H1 (cell line): ENCODE data around the gene PDE4B. TPM values are rescaled to one million over a fixed set of nuclear protein-coding genes. Genes with fewer than 3 reads are reported as not detected.

ENCODE experiments used
- CTCF ChIA-PET: fragments of 300-600 bp; sonication (Branson Sonifier 250); formaldehyde crosslinking; loops from one replicate; lab custom pipeline; 2021; ENCODE audit not compliant: partially characterized antibody; lab: Charles Lee
- POLR2A ChIA-PET: fragments of 300-600 bp; sonication (Branson Sonifier 250); formaldehyde crosslinking; loops from one replicate; lab custom pipeline; 2021; ENCODE audit warnings: inconsistent platforms; ENCODE audit not compliant: partially characterized antibody; lab: Charles Lee
- DNase-seq, 2 experiments: peaks; one replicate each; pipeline versions ENCODE4 v3.0.0 to v3.0.0-alpha.2; 2010 to 2022; ENCODE audit warnings: low spot score in 2 of 2, low read depth in 1 of 2, mixed read lengths in 1 of 2
- FAIRE-seq: peaks from 2 replicates; lab custom pipeline; 2011; peaks lifted over from hg19 to GRCh38; lab: Jason Lieb, UNC
- H2AFZ ChIP-seq: 2 replicates; pipeline ENCODE4 v1.8.1; 2012; ENCODE audit warnings: low read length, inconsistent platforms
- H2AK5ac ChIP-seq: 2 replicates; pipeline ENCODE4 v1.6.1; 2013; ENCODE audit warnings: low read depth, low read length
- H2BK120ac ChIP-seq: replicated peaks from 2 replicates; pipeline ENCODE3; 2013; ENCODE audit warnings: low read depth, low read length, inconsistent platforms
- H2BK12ac ChIP-seq: 2 replicates; pipeline ENCODE4 v1.6.1; 2013; ENCODE audit warnings: low read depth, low read length
- H2BK15ac ChIP-seq: 2 replicates; pipeline ENCODE4 v1.6.1; 2013; ENCODE audit warnings: low read length
- H2BK20ac ChIP-seq: 2 replicates; pipeline ENCODE4 v1.6.1; 2013; ENCODE audit warnings: low read length
- H2BK5ac ChIP-seq: 2 replicates; pipeline ENCODE4 v1.6.1; 2013; ENCODE audit warnings: low read depth, low read length
- H3K14ac ChIP-seq: 2 replicates; pipeline ENCODE4 v1.6.1; 2013; ENCODE audit warnings: inconsistent platforms; ENCODE audit not compliant: insufficient read length
- H3K18ac ChIP-seq: 2 replicates; pipeline ENCODE4 v1.6.1; 2013; ENCODE audit warnings: low read length; ENCODE audit errors: extremely low read depth
- H3K23ac ChIP-seq: 2 replicates; pipeline ENCODE4 v1.6.1; 2013; ENCODE audit warnings: inconsistent platforms; ENCODE audit not compliant: insufficient read length
- H3K23me2 ChIP-seq: 2 replicates; pipeline ENCODE4 v1.6.1; 2013; ENCODE audit warnings: low read depth, low read length
- H3K27ac ChIP-seq: 2 replicates; pipeline ENCODE4 v1.6.1; 2011; ENCODE audit warnings: low read depth, low read length, inconsistent platforms
- H3K27me3 ChIP-seq, 4 experiments: replicated peaks in 1 of 4; 1 replicate in 1 of 4; 2 replicates in 3 of 4; pipeline versions ENCODE4 v1.6.1 to v1.8.1; 2011 to 2013; ENCODE audit warnings: low read length in 3 of 4, mild to moderate bottlenecking in 3 of 4, inconsistent platforms in 2 of 4, mixed read lengths in 2 of 4, moderate library complexity in 1 of 4; ENCODE audit not compliant: control insufficient read depth in 3 of 4, insufficient read depth in 3 of 4; ENCODE audit errors: extremely low read depth in 1 of 4
- H3K36me3 ChIP-seq, 4 experiments: 2 replicates each; pipeline versions ENCODE4 v1.6.1 to v1.8.1; 2011 to 2013; ENCODE audit warnings: mild to moderate bottlenecking in 4 of 4, low read length in 3 of 4, moderate library complexity in 2 of 4, control low read depth in 1 of 4, inconsistent platforms in 1 of 4; ENCODE audit not compliant: insufficient read depth in 4 of 4, control insufficient read depth in 2 of 4
- H3K4ac ChIP-seq: replicated peaks from 2 replicates; pipeline ENCODE3; 2013; ENCODE audit warnings: low read length, low read depth, mixed read lengths, inconsistent platforms; ENCODE audit not compliant: insufficient read length
- H3K4me1 ChIP-seq, 4 experiments: replicated peaks in 1 of 4; 1 replicate in 1 of 4; 2 replicates in 3 of 4; pipeline versions ENCODE4 v1.6.1 to v1.8.1; 2011 to 2013; ENCODE audit warnings: low read length in 3 of 4, inconsistent platforms in 2 of 4, mixed read lengths in 1 of 4; ENCODE audit not compliant: insufficient read depth in 4 of 4, control insufficient read depth in 3 of 4
- H3K4me2 ChIP-seq, 2 experiments: 2 replicates each; pipeline versions ENCODE4 v1.6.1 to v1.8.1; 2011 to 2013; ENCODE audit warnings: low read depth in 2 of 2, low read length in 2 of 2, control low read depth in 1 of 2, inconsistent platforms in 1 of 2, mild to moderate bottlenecking in 1 of 2; ENCODE audit not compliant: insufficient read depth in 1 of 2
- H3K4me3 ChIP-seq, 4 experiments: fragments of 200-600, 300-600 bp in 1 of 4; sonication (generic), shearing (Covaris generic), sonication (Bioruptor Twin) in 1 of 4; 2 replicates each; pipeline versions ENCODE4 v1.5.1 to v1.8.1; 2011 to 2016; ENCODE audit warnings: low read length in 4 of 4, low read depth in 3 of 4, control low read depth in 2 of 4, inconsistent platforms in 2 of 4, mild to moderate bottlenecking in 2 of 4, mixed read lengths in 1 of 4, moderate library complexity in 1 of 4; ENCODE audit not compliant: insufficient read depth in 2 of 4; ENCODE audit errors: extremely low read depth in 1 of 4
- H3K56ac ChIP-seq: replicated peaks from 2 replicates; pipeline ENCODE3; 2013; ENCODE audit warnings: low read depth, mild to moderate bottlenecking, mixed read lengths, low read length, inconsistent platforms; ENCODE audit not compliant: insufficient read length
- H3K79me1 ChIP-seq: 2 replicates; pipeline ENCODE4 v1.6.1; 2013; ENCODE audit warnings: low read depth, low read length, control low read depth
- H3K79me2 ChIP-seq, 2 experiments: 2 replicates each; pipeline versions ENCODE4 v1.6.1 to v1.8.1; 2012 to 2013; ENCODE audit warnings: low read length in 2 of 2, mild to moderate bottlenecking in 2 of 2, inconsistent platforms in 1 of 2; ENCODE audit not compliant: insufficient read depth in 2 of 2, control insufficient read depth in 1 of 2
- H3K9ac ChIP-seq, 4 experiments: replicated peaks in 1 of 4; 1 replicate in 1 of 4; 2 replicates in 3 of 4; pipeline versions ENCODE4 v1.6.1 to v1.8.1; 2011 to 2013; ENCODE audit warnings: low read depth in 3 of 4, low read length in 3 of 4, control low read depth in 2 of 4, mild to moderate bottlenecking in 2 of 4, moderate library complexity in 2 of 4, inconsistent platforms in 1 of 4; ENCODE audit errors: extremely low read depth in 1 of 4
- H3K9me3 ChIP-seq, 2 experiments: 2 replicates each; pipeline versions ENCODE4 v1.6.1 to v1.8.1; 2012 to 2013; ENCODE audit warnings: mild to moderate bottlenecking in 2 of 2, moderate library complexity in 2 of 2, control low read depth in 1 of 2, inconsistent platforms in 1 of 2, low read depth in 1 of 2, low read length in 1 of 2, mixed read lengths in 1 of 2; ENCODE audit not compliant: insufficient read depth in 2 of 2
- H4K20me1 ChIP-seq, 2 experiments: replicated peaks in 1 of 2; 2 replicates each; pipeline versions ENCODE3 to v1.8.1; 2011 to 2013; ENCODE audit warnings: inconsistent platforms in 2 of 2, low read length in 2 of 2, mild to moderate bottlenecking in 1 of 2; ENCODE audit not compliant: insufficient read depth in 2 of 2, control insufficient read depth in 1 of 2
- H4K5ac ChIP-seq: 2 replicates; pipeline ENCODE4 v1.6.1; 2013; ENCODE audit warnings: low read length, low read depth, mixed read lengths, inconsistent platforms; ENCODE audit not compliant: insufficient read length
- H4K8ac ChIP-seq: 2 replicates; pipeline ENCODE4 v1.8.0; 2013; ENCODE audit warnings: mild to moderate bottlenecking, moderate library complexity, low read length, inconsistent platforms; ENCODE audit not compliant: insufficient read depth; ENCODE audit errors: extremely low read depth
- H4K91ac ChIP-seq: replicated peaks from 2 replicates; pipeline ENCODE3; 2013; ENCODE audit warnings: low read length, mixed read lengths, inconsistent platforms; ENCODE audit not compliant: insufficient read length
- BACH1 ChIP-seq: IDR thresholded peaks from 2 replicates; pipeline ENCODE4 v1.6.1; 2012; ENCODE audit warnings: low read length, improper control_type of control experiment
- BRCA1 ChIP-seq: IDR thresholded peaks from 2 replicates; pipeline ENCODE4 v1.6.1; 2012; ENCODE audit warnings: low read depth, low read length, improper control_type of control experiment
- CEBPB ChIP-seq: IDR thresholded peaks from 2 replicates; pipeline ENCODE4 v1.6.1; 2012; ENCODE audit warnings: low read depth, low read length
- CHD2 ChIP-seq: IDR thresholded peaks from 2 replicates; pipeline ENCODE4 v1.6.1; 2012; ENCODE audit warnings: low read length, improper control_type of control experiment
- FOSL1 ChIP-seq: IDR thresholded peaks from 2 replicates; pipeline ENCODE4 v1.6.1; 2011; ENCODE audit warnings: mild to moderate bottlenecking, low read depth, low read length, moderate library complexity; ENCODE audit not compliant: insufficient read depth
- HDAC2 ChIP-seq, 2 experiments: fragments of 300-600 bp in 1 of 2; sonication (generic) in 1 of 2; IDR thresholded peaks; 2 replicates each; pipeline ENCODE4 v1.6.1; 2011 to 2012; ENCODE audit warnings: low read depth in 2 of 2, low read length in 2 of 2, mild to moderate bottlenecking in 2 of 2, moderate library complexity in 2 of 2, borderline replicate concordance in 1 of 2, inconsistent platforms in 1 of 2
- JUND ChIP-seq: IDR thresholded peaks from 2 replicates; pipeline ENCODE4 v1.6.1; 2011; ENCODE audit warnings: mild to moderate bottlenecking, improper control_type of control experiment, low read length
- POLR2AphosphoS5 ChIP-seq: IDR thresholded peaks from 2 replicates; pipeline ENCODE4 v1.6.1; 2011; ENCODE audit warnings: low read depth, low read length
- POU5F1 ChIP-seq: IDR thresholded peaks from 2 replicates; pipeline ENCODE4 v1.6.1; 2011; ENCODE audit warnings: low read depth, mild to moderate bottlenecking, low read length, moderate library complexity
- RBBP5 ChIP-seq: IDR thresholded peaks from 2 replicates; pipeline ENCODE4 v1.7.1; 2012; ENCODE audit warnings: low read depth, mild to moderate bottlenecking, inconsistent platforms, low read length, moderate library complexity, borderline replicate concordance
- SIN3A ChIP-seq, 2 experiments: IDR thresholded peaks in 1 of 2; conservative IDR thresholded peaks in 1 of 2; 2 replicates each; pipeline ENCODE4 v1.6.1; 2011 to 2012; ENCODE audit warnings: low read length in 2 of 2, improper control_type of control experiment in 1 of 2, low read depth in 1 of 2, mild to moderate bottlenecking in 1 of 2
- TAF7 ChIP-seq: optimal IDR thresholded peaks from 2 replicates; pipeline ENCODE3; 2011; ENCODE audit warnings: low read depth, mild to moderate bottlenecking, inconsistent platforms, low read length, moderate library complexity, borderline replicate concordance
- USF2 ChIP-seq: IDR thresholded peaks from 2 replicates; pipeline ENCODE4 v1.6.1; 2011; ENCODE audit warnings: low read length, improper control_type of control experiment
- ZNF274 ChIP-seq: IDR thresholded peaks from 2 replicates; pipeline ENCODE4 v1.7.0; 2012; ENCODE audit warnings: low read length, borderline replicate concordance; ENCODE audit errors: extremely low read depth
- WGBS, 2 experiments: shearing (Covaris generic) in 1 of 2; methylation state at CpG; one replicate each; pipeline versions ENCODE4 v1.1.6 to v1.1.7; 2013 to 2015; ENCODE audit warnings: low lambda C conversion rate in 2 of 2, mixed read lengths in 2 of 2, inconsistent platforms in 1 of 2, low coverage in 1 of 2, missing lambda C conversion rate in 1 of 2; ENCODE audit not compliant: insufficient replicate concordance in 2 of 2, insufficient coverage in 1 of 2, insufficient read length in 1 of 2; ENCODE audit errors: extremely low coverage in 1 of 2, missing lambda C conversion rate in 1 of 2; 5-methylcytosine and 5-hydroxymethylcytosine counted together
- polyA plus RNA-seq, 7 experiments: library from polyadenylated mRNA; depleted of rRNA in 3 of 7; stranded (reverse) in 5 of 7; unstranded in 2 of 7; fragments of >200 nt in 5 of 7; fragments of 200-250 nt in 2 of 7; gene quantifications; 1 replicate in 5 of 7; 2 replicates in 1 of 7; 4 replicates in 1 of 7; pipeline versions ENCODE4 v1.2.1 to v1.2.3, GENCODE V29; 2011 to 2013; ENCODE audit warnings: missing spikeins in 2 of 7, mixed read lengths in 2 of 7
- total RNA-seq: library from RNA; stranded (reverse); fragmentation: NEBNext Ultra II Directional; extraction: Animal tissue kit (Norgen Biotek cat#: 25700); gene quantifications from 2 replicates; pipeline ENCODE4 v1.2.1, GENCODE V29; 2021

PDE4B gene
- total and polyA plus RNA-seq, 2 of the 8 experiments (the other 6 are each of a cell fraction or from before 2014, with no cell fraction given) = 5.0 to 15.1 TPM

GRCh38 chr1:66137235-66137634 is 344.5 kb downstream of the PDE4B start:
- no peaks in the 10 kb centered on the region for H4K20me1 ChIP-seq
- no peak overlapping the region for H2BK15ac ChIP-seq
- H3K27me3 ChIP-seq = no peaks in the 10 kb centered on the region
- no peak overlapping the region for H3K9ac ChIP-seq
- H3K79me1 ChIP-seq = no peaks in the 10 kb centered on the region
- no peak overlapping the region for H3K14ac ChIP-seq
- no peaks in the 10 kb centered on the region for H3K9me3 ChIP-seq
- ChIA-PET CTCF (interaction anchor here (0.5 kb wide), 1 partner anchor 367 kb away, joined by 3 read pairs; no protein-coding TSS in a partner anchor), POLR2A (no interaction called here)
- H3K4ac ChIP-seq = no peak overlapping the region
- H2BK120ac ChIP-seq = no peak overlapping the region
- H4K8ac ChIP-seq = no peak overlapping the region
- no peak overlapping the region for H4K91ac ChIP-seq
- WGBS, 2 experiments = 100% methylated on average over 2 of the region's 2 CpGs; no CpG with 5 or more reads in 1 of the 2 experiments
- H3K23ac ChIP-seq = no peak overlapping the region
- no peak overlapping the region for H2BK5ac ChIP-seq
- H2BK12ac ChIP-seq = no peak overlapping the region
- no peak overlapping the region for H3K4me3 ChIP-seq
- FAIRE-seq (no peak), DNase-seq (no peak)
- H2AFZ ChIP-seq = no peak overlapping the region
- no peak overlapping the region for H2BK20ac ChIP-seq
- H3K4me1 ChIP-seq = no peaks in the 10 kb centered on the region
- no peaks in the 10 kb centered on the region; a peak in 1 of 8 replicates for H3K36me3 ChIP-seq
- no peak overlapping the region for H4K5ac ChIP-seq
- H2AK5ac ChIP-seq = no peak overlapping the region
- peaks cover 3% of the 10 kb centered on the region; the same call in 1 of the 2 replicates for H3K23me2 ChIP-seq
- H3K18ac ChIP-seq = no peak overlapping the region
- no peaks in the 10 kb centered on the region for H3K79me2 ChIP-seq
- no peak overlapping the region for H3K4me2 ChIP-seq
- H3K27ac ChIP-seq = no peak overlapping the region
- H3K56ac ChIP-seq = no peak overlapping the region
- TF ChIP-seq BACH1 = no peak
- no peak for TF ChIP-seq USF2
- TF ChIP-seq POU5F1 = no peak
- no peak for TF ChIP-seq SIN3A (conservative IDR thresholded peaks at IDR 0.05 in 1 of 2, IDR thresholded peaks at IDR 0.05 in 1 of 2; ENCODE audit: low read depth in 1 of 2, low read length in 2 of 2)
- no peak for TF ChIP-seq BRCA1
- no peak for TF ChIP-seq FOSL1
- TF ChIP-seq TAF7 = no peak
- no peak for TF ChIP-seq CHD2
- TF ChIP-seq POLR2AphosphoS5 = no peak
- no peak for TF ChIP-seq CEBPB
- no peak for TF ChIP-seq JUND
- no peak for TF ChIP-seq HDAC2 (IDR thresholded peaks at IDR 0.05; ENCODE audit: borderline replicate concordance in 1 of 2, low read depth in 2 of 2, low read length in 2 of 2)
- TF ChIP-seq RBBP5 = no peak
- no peak for TF ChIP-seq ZNF274
